Stimulated activated effector memory CD8-positive, alpha-beta T cell treated with anti-CD3 and anti-CD28 coated beads, Interleukin-12 subunit alpha, Interleukin-12 subunit beta, amount 100 ng/mL, for 72 hours (primary cell): ENCODE data around the gene DTWD2.
"Not testable (repeated sequence)": the region's sequence is repeated elsewhere in the genome, so short reads cannot be mapped to it uniquely, and the experiment has no call there.

Source experiments
- ATAC-seq: fragments of 150-1000 bp; cut with Tn5 transposase; 2 replicates; pipeline ENCODE4 v1.10.0; 2021
- DNase-seq, 2 donors: peaks; one replicate each; pipeline ENCODE4 v3.0.0; 2021 to 2022; ENCODE audit warnings: low spot score in 2 of 2
- H3K27ac Mint-ChIP-seq: one replicate; pipeline ENCODE4 v1.8.0; 2022; ENCODE audit warnings: mild to moderate bottlenecking, mixed read lengths
- H3K36me3 Mint-ChIP-seq: one replicate; pipeline ENCODE4 v1.8.0; 2022; ENCODE audit warnings: mild to moderate bottlenecking, mixed read lengths
- H3K4me1 Mint-ChIP-seq: one replicate; pipeline ENCODE4 v1.8.0; 2022; ENCODE audit warnings: mixed read lengths
- H3K4me3 Mint-ChIP-seq: one replicate; pipeline ENCODE4 v1.8.0; 2022; ENCODE audit warnings: mild to moderate bottlenecking, mixed read lengths
- H3K9me3 Mint-ChIP-seq: one replicate; pipeline ENCODE4 v1.8.0; 2022; ENCODE audit warnings: mixed read lengths

DTWD2 gene

DNA sequence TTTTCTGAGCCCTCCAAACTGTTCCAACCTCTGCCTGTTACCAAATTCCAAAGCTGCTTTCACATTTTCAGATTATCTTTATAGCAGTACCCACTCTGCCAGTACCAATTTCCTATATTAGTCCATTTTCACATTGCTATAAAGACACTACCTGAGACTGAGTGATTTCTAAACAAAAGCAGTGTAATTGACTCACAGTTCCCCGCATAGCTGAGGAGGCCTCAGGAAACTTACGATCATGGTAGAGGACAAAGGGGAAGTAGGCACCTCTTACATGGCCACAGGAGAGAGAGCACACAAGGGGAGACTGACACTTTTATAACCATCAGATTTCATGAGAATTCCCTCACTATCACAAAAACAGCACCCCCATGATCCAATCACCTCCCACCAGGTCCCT is 105.0 kb downstream of the DTWD2 start:
- ATAC-seq (no peak), DNase-seq (no peak)
- Mint-ChIP-seq H3K9me3 (no peaks in the 10 kb centered on the region), H3K27ac (no peak overlapping the region), H3K4me3 (no peak overlapping the region), H3K4me1 (no peaks in the 10 kb centered on the region), H3K36me3 (no peaks in the 10 kb centered on the region)

DNA sequence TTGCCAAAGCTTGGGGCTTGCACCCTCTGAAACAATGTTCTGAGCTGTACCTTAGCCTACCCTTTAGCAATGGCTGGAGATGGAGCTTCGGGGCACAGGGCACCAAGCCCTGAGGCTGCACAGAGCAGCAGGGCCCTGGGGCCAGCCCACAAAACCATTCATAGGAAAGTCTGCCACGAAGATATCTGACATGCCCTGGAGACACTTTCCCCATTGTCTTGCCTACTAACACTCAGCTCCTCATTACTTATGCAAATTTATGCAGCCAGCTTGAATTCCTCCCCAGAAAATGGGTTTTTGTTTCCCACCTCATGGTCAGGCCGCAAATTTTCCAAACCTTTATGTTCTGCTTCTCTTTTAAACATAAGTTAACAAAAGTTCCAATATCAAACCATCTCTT is 105.7 kb downstream of the DTWD2 start:
- Mint-ChIP-seq H3K4me3 (no peak overlapping the region), H3K4me1 (no peaks in the 10 kb centered on the region), H3K9me3 (peaks cover 2% of the 10 kb centered on the region), H3K36me3 (no peaks in the 10 kb centered on the region), H3K27ac (no peak overlapping the region)
- ATAC-seq (no peak), DNase-seq (no peak)

DNA sequence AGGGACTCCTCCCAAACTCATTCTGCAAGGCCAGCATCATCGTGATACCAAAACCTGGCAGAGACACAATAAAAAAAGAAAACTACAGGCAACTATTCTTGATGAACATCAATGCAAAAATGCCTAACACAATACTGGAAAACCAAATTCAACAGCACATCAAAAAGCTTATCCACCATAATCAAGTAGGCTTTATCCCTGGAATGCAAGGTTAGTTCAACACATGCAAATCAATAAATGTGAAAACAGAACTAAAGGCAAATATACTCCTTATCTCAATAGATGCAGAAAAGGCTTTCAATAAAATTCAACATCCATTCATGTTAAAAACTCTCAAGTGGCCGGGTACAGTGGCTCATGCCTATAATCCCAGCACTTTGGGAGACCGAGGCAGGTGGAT is 111.5 kb downstream of the DTWD2 start:
- DNase-seq, result not testable (repeated sequence)

DNA sequence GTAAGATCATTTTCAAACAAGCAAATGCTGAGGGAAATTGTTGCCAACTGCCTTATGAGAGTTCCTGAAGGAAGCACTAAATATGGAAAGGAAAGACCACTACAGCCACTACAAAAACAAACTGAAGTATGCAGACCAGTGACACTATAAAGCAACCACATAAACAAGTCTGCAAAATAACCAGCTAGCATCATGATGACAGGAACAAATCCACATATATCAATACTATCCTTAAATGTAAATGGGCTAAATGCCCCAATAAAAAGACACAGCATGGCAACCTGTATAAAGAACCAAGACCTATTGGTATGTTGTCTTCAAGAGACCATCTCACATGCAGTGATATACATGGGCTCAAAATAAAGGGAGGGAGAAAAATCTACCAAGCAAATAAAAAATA is 113.2 kb downstream of the DTWD2 start:
- H3K9me3 Mint-ChIP-seq, result peaks cover 29% of the 10 kb centered on the region
- no peaks in the 10 kb centered on the region for H3K4me1 Mint-ChIP-seq
- no peaks in the 10 kb centered on the region for H3K36me3 Mint-ChIP-seq
- H3K4me3 Mint-ChIP-seq, result no peak overlapping the region
- ATAC-seq (no peak), DNase-seq (no peak)
- H3K27ac Mint-ChIP-seq, result no peak overlapping the region

More for the DNA sequence above, 111.5 kb downstream of the DTWD2 start:
- not testable (repeated sequence) for H3K27ac Mint-ChIP-seq, H3K36me3 Mint-ChIP-seq, ATAC-seq, H3K4me3 Mint-ChIP-seq, H3K4me1 Mint-ChIP-seq
- peaks cover 29% of the 10 kb centered on the region for H3K9me3 Mint-ChIP-seq

DNA sequence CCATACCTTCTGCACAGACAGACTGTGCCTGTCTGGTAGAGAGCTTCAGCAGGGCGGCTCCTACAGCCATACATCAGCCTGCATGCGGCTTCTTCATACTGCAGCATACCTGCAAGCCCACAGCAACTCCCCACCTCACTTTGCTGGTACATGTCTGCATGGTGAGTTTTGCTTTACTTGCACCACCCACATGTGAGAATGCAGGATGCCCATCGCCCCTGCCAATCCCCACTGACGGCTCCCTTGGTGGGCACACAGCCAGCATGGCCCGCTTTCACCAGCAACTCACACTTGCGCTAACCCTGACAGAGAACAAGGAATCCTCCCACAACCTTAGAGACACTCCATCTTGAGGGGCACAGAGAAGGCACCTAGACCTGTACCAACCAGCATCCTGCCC is 114.9 kb downstream of the DTWD2 start:
- Mint-ChIP-seq H3K9me3 (peaks cover 29% of the 10 kb centered on the region), H3K4me1 (no peaks in the 10 kb centered on the region), H3K27ac (no peak overlapping the region), H3K36me3 (no peaks in the 10 kb centered on the region), H3K4me3 (no peak overlapping the region)
- DNase-seq, result no peak
- ATAC-seq, result peak; percentile 8

DNA sequence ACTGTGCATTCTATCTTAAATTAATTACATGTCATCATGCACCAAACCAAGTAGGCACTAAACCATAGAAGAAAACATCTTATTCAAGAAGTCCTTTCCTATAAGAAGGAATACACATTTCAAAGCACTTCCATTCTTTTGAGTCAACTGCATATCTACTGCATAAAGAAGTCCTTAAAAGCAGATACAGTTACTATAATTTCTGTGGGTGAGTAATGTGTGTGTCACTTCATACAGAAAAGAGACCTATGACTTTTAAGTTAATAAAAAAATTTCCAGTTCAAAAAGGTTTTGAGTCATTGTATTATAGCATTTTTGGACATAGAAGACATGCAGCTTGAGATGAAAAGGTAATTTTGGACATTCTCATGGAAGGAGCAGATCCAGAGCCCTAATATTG is 125.0 kb downstream of the DTWD2 start:
- peaks cover 3% of the 10 kb centered on the region for H3K9me3 Mint-ChIP-seq
- no peak overlapping the region for H3K27ac Mint-ChIP-seq
- no peaks in the 10 kb centered on the region for H3K36me3 Mint-ChIP-seq
- H3K4me1 Mint-ChIP-seq, result no peaks in the 10 kb centered on the region
- no peak overlapping the region for H3K4me3 Mint-ChIP-seq
- DNase-seq, result no peak
- no peak for ATAC-seq

DNA sequence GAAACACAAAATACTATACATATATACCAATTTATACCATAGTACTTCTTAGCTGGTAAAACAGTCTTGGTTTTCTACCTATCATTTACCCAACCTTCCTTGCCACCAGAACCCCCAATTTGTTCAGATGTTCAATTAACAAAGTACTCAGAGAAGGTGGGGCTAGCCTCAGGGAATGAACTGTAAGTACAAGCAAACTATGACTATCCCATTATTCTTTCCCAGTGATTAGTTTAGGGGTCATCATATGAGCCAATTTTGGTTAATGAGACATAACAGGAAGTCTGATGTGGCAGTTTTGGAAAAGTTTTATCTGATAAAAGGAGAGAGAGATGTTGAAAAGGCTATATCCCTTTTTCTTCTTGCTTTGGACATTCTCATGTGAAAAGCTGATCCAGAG is 125.8 kb downstream of the DTWD2 start:
- H3K4me1 Mint-ChIP-seq, result no peaks in the 10 kb centered on the region
- H3K9me3 Mint-ChIP-seq, result peaks cover 3% of the 10 kb centered on the region
- no peak overlapping the region for H3K27ac Mint-ChIP-seq
- no peaks in the 10 kb centered on the region for H3K36me3 Mint-ChIP-seq
- H3K4me3 Mint-ChIP-seq, result no peak overlapping the region
- ATAC-seq (no peak), DNase-seq (no peak)

DNA sequence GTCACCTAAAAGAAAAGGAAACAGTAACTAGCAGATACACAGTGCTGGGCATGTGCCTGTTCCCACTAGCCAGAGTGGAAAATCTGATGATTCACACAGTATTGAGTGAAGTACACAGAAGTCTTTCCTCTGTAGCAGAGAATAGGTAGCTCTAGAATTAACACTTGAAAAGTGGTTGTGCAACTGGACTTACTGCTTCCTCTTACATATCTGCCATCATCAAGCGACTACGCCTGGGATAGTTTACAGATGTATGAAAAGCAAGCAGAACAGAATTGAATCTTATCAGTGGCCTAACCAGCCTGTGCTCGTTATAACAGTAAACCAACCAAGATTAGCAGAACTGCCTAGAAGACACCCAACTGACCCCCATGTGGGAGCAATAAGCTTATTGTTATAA is 130.6 kb downstream of the DTWD2 start:
- Mint-ChIP-seq H3K27ac (no peak overlapping the region), H3K4me1 (no peaks in the 10 kb centered on the region), H3K36me3 (no peaks in the 10 kb centered on the region), H3K9me3 (peaks cover 11% of the 10 kb centered on the region), H3K4me3 (no peak overlapping the region)
- DNase-seq (no peak), ATAC-seq (no peak)

DNA sequence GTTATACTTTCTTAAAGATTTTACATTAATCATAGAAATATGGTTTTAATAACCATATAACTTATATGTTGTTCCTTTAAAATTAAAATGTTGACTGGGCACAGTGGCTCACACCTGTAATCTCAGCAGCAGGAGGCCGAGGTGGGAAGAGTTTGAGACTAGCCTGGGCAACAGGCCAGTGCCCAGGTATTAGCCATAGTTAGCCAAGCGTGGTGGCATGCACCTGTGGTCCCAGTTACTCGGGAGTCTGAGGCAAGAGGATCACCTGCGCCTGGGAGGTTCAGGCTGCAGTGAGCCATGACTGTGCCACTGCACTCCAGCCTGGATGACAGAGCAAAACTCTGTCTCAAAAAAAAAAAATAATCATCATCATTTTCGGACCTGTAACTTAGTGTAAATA is 133.5 kb downstream of the DTWD2 start:
- H3K27ac Mint-ChIP-seq, result no peak overlapping the region
- no peak overlapping the region for H3K4me3 Mint-ChIP-seq
- no peaks in the 10 kb centered on the region for H3K4me1 Mint-ChIP-seq
- H3K36me3 Mint-ChIP-seq, result no peaks in the 10 kb centered on the region
- ATAC-seq, result no peak
- no peak for DNase-seq
- H3K9me3 Mint-ChIP-seq, result peaks cover 17% of the 10 kb centered on the region

DNA sequence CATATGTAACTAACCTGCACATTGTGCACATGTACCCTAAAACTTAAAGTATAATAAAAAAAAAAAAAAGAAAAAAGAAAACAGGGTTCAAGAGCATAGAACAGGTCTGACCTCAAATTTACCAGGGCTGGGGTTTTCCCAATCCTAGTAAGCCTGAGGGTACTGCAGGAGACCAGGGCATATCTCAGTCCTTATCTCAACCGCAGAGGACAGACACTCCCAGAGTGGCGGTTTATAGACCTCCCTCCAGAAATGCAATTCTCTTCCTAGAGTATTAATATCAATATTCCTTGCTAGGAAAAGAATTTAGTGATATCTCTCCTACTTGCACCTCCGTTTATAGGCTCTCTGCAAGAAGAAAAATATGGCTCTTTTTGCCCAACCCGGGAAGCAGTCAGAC is 136.6 kb downstream of the DTWD2 start:
- not testable (repeated sequence) for H3K27ac Mint-ChIP-seq, H3K36me3 Mint-ChIP-seq, H3K4me3 Mint-ChIP-seq, ATAC-seq, H3K4me1 Mint-ChIP-seq, DNase-seq
- H3K9me3 Mint-ChIP-seq, result peaks cover 17% of the 10 kb centered on the region

DNA sequence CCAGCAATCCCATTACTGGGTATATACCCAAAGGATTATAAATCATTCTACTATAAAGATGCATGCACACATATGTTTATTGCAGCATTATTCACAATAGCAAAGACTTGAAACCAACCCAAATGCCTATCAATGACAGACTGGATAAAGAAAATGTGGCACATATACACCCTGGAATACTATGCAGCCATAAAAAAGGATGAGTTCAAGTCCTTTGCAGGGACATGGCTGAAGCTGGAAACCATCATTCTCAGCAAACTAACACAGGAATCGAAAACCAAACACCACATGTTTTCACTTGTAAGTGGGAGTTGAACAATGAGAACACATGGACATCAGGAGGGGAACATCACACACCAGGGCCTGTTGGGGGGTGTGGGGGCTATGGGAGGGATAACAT is 138.8 kb downstream of the DTWD2 start:
- H3K4me3 Mint-ChIP-seq, DNase-seq, H3K4me1 Mint-ChIP-seq, H3K27ac Mint-ChIP-seq, H3K36me3 Mint-ChIP-seq, ATAC-seq: not testable (repeated sequence)
- H3K9me3 Mint-ChIP-seq, result peaks cover 17% of the 10 kb centered on the region

DNA sequence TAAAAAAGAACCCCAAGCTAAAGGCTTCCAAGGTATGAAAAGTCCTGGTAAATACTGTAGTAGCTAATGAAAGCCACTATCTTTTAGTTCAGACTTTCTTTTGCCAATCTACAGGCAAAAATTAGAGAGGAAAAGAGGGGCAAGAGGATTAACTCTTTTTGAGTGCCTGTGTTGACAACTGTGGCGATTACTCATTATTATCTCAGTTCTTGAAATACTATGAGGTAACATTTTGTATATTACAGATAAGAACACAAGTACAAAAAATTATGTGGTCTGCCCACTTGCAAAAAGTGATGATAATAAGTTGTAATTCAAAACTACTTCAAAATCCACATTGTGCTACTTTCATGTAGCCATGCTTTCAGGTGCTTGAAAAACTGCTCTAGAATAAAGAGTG is 144.0 kb downstream of the DTWD2 start:
- DNase-seq, result no peak
- H3K27ac Mint-ChIP-seq, result no peak overlapping the region
- H3K4me1 Mint-ChIP-seq, result no peaks in the 10 kb centered on the region
- no peaks in the 10 kb centered on the region for H3K36me3 Mint-ChIP-seq
- H3K4me3 Mint-ChIP-seq, result no peak overlapping the region
- H3K9me3 Mint-ChIP-seq, result no peaks in the 10 kb centered on the region
- no peak for ATAC-seq

DNA sequence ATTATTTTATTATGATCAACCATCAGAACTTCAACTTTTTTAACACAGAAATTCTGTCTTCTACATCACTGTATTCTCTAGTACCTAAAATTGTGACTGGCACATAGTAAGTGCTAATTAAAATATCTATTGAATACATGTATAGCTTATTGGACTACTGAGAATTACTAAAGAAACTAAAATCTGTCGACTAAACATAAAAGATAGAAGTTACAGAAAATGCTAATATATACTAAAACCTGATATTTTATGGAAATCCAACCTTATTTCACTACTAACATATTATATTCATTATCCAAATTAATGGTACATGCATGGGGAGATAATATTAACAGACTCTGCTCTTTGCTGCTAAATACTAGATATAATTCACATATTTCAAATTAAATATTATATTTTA is 153.6 kb downstream of the DTWD2 start:
- H3K36me3 Mint-ChIP-seq, result no peaks in the 10 kb centered on the region
- no peak for ATAC-seq

DNA sequence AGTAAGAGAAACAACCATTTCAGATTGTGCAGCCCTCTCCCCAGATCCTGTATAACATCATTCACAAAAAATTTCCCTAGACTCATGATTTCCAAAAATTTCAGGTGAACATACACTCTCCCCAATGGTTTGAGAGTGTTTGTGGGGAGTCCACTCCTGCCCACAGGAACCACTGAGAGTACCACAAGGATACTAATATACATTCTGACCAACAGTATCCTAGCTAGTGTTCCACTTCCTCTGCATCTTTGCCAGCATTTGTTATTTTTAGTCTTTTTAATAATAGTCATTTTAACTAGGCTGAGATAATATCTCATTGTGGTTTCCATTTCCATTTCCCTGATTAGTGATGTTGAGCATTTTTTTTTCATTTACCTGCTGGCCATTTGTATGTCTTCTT is 155.4 kb downstream of the DTWD2 start:
- DNase-seq (no peak), ATAC-seq (no peak)
- no peaks in the 10 kb centered on the region for H3K4me1 Mint-ChIP-seq
- no peaks in the 10 kb centered on the region for H3K9me3 Mint-ChIP-seq
- H3K36me3 Mint-ChIP-seq, result no peaks in the 10 kb centered on the region
- no peak overlapping the region for H3K4me3 Mint-ChIP-seq
- H3K27ac Mint-ChIP-seq, result no peak overlapping the region

More for the DNA sequence above, 153.6 kb downstream of the DTWD2 start:
- Mint-ChIP-seq H3K4me3 (no peak overlapping the region), H3K27ac (no peak overlapping the region), H3K9me3 (no peaks in the 10 kb centered on the region), H3K4me1 (no peaks in the 10 kb centered on the region)
- no peak for DNase-seq

DNA sequence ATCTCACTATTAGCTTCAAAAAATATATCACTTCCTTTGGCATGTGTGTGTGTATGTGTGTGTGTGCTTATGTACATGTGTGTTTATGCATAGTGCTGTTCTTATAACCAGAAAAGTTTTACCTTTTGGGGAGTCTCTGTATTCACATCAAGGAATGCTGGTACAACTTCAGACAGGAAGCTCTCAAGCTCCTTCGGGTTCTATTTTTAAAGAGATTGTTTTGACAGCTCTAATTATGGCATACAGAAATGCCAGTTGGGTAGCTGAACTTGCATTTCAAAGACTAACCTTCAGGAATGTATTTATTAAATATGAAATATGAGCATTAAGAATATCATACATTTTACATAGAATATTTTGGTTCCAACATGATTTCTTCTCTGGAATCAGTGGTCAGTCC is 163.1 kb downstream of the DTWD2 start:
- Mint-ChIP-seq H3K27ac (no peak overlapping the region), H3K4me3 (no peak overlapping the region), H3K36me3 (no peaks in the 10 kb centered on the region), H3K9me3 (no peaks in the 10 kb centered on the region), H3K4me1 (no peaks in the 10 kb centered on the region)
- ATAC-seq (no peak), DNase-seq (no peak)

DNA sequence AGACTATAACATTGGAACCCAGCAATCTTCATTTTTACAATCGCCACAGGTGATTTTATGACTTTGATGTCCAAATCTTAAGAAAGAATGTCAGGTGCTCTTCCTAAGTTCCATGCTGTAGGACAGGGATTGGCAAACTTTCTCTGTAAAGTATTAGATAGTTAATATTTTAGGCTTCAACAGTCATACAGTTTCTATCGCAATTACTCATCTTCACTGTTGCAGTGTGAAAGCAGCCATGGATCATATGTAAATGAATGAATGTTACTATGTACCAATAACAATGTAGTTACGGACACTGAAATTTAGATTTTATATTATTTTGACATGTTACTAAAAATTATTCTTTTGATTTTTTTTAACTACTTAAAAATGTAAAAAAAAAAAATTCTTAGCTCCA is 169.7 kb downstream of the DTWD2 start:
- no peak for ATAC-seq
- Mint-ChIP-seq H3K9me3 (no peaks in the 10 kb centered on the region), H3K27ac (no peak overlapping the region), H3K4me1 (no peaks in the 10 kb centered on the region), H3K36me3 (no peaks in the 10 kb centered on the region), H3K4me3 (no peak overlapping the region)
- DNase-seq, result no peak

DNA sequence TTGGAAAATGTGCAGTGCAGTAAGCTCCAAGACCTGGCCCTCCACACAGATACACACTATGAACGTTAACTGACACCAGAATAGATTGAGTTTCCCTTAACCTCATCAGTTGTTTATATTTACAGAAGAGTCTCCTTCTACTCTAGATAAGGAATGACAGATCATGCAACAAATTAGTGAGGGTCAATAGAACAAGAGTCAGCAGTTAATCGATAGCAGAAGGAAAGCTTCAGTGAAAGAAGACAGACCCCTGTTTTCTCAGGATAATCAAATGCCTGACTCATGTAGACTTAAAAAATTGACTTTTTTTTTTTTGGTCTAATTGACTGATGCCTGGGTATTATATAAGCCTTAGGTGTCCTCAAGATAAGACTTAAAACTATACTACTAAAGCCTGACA is 179.9 kb downstream of the DTWD2 start:
- H3K4me3 Mint-ChIP-seq, result no peak overlapping the region
- ATAC-seq, result no peak

More for the DNA sequence above, 179.9 kb downstream of the DTWD2 start:
- H3K4me1 Mint-ChIP-seq, result no peaks in the 10 kb centered on the region
- peaks cover 14% of the 10 kb centered on the region for H3K9me3 Mint-ChIP-seq
- no peaks in the 10 kb centered on the region for H3K36me3 Mint-ChIP-seq
- DNase-seq, result no peak
- H3K27ac Mint-ChIP-seq, result no peak overlapping the region
